ENCODE results near the gene ABCF3. TPM values are rescaled to one million over a fixed set of nuclear protein-coding genes. Genes with fewer than 3 reads are reported as not detected.

ABCF3 gene
- total RNA-seq, 3 donors from 2014 or later (not counting 1 experiment from before 2014, with no cell fraction given) = 128 to 168 (median 157) TPM

- H3K36me3 Mint-ChIP-seq = peaks cover 8% of the 10 kb centered on the region
- H3K27ac Mint-ChIP-seq = no peak overlapping the region
- Histone ChIP-seq H3K27me3 (ENCODE audit: control insufficient read depth, insufficient read depth, low read length) (no peaks in the 10 kb centered on the region), H3K4me1 (ENCODE audit: control insufficient read depth, insufficient read depth, low read length) (no peaks in the 10 kb centered on the region), H3K36me3 (ENCODE audit: control insufficient read depth, insufficient read depth, low read length) (peaks cover 15% of the 10 kb centered on the region), H3K27ac (ENCODE audit: low read length) (no peak overlapping the region), H3K4me3 (ENCODE audit: low read length) (no peak overlapping the region), H3K9me3 (ENCODE audit: control insufficient read depth, insufficient read depth, low read length) (no peaks in the 10 kb centered on the region)
- no peaks in the 10 kb centered on the region for H3K9me3 Mint-ChIP-seq
- no peak overlapping the region for H3K4me3 Mint-ChIP-seq
- H3K4me1 Mint-ChIP-seq = no peaks in the 10 kb centered on the region
- intact Hi-C loops (cut with micrococcal nuclease) = no loop called here
- no peak for ATAC-seq
- no peak for DNase-seq
- WGBS (ENCODE audit: insufficient coverage) = 94% methylated on average over 9 of the region's 9 CpGs
- no peaks in the 10 kb centered on the region for H3K27me3 Mint-ChIP-seq (ENCODE audit: low read depth in 2 of 2)
- TF ChIP-seq CTCF (IDR thresholded peaks at IDR 0.05) = no peak
These were observed 12.5 kb downstream of the ABCF3 start for GRCh38 chr3:184198509-184198908.

GRCh38 chr3:184200825-184201224 is 14.8 kb downstream of the ABCF3 start:
- Mint-ChIP-seq H3K36me3 (no peaks in the 10 kb centered on the region), H3K9me3 (no peaks in the 10 kb centered on the region), H3K27ac (no peak overlapping the region), H3K27me3 (ENCODE audit: low read depth in 2 of 2) (peaks cover 0 to 4% of the 10 kb centered on the region in 2 donors), H3K4me1 (no peaks in the 10 kb centered on the region), H3K4me3 (no peak overlapping the region)
- no peaks in the 10 kb centered on the region for H3K27me3 ChIP-seq (ENCODE audit: control insufficient read depth, insufficient read depth, low read length)
- H3K4me1 ChIP-seq (ENCODE audit: control insufficient read depth, insufficient read depth, low read length) = no peaks in the 10 kb centered on the region
- DNase-seq (no peak), ATAC-seq (no peak)
- no peaks in the 10 kb centered on the region for H3K9me3 ChIP-seq (ENCODE audit: control insufficient read depth, insufficient read depth, low read length)
- no peaks in the 10 kb centered on the region for H3K36me3 ChIP-seq (ENCODE audit: control insufficient read depth, insufficient read depth, low read length)
- H3K27ac ChIP-seq (ENCODE audit: low read length) = no peak overlapping the region
- intact Hi-C loops (cut with micrococcal nuclease) = no loop called here
- no peak for TF ChIP-seq CTCF (IDR thresholded peaks at IDR 0.05)
- H3K4me3 ChIP-seq (ENCODE audit: low read length) = no peak overlapping the region

- no peaks in the 10 kb centered on the region for H3K4me1 Mint-ChIP-seq
- no peak overlapping the region for H3K27ac Mint-ChIP-seq
- Histone ChIP-seq H3K4me3 (ENCODE audit: low read length) (no peak overlapping the region), H3K36me3 (ENCODE audit: control insufficient read depth, insufficient read depth, low read length) (no peaks in the 10 kb centered on the region), H3K27me3 (ENCODE audit: control insufficient read depth, insufficient read depth, low read length) (no peaks in the 10 kb centered on the region), H3K4me1 (ENCODE audit: control insufficient read depth, insufficient read depth, low read length) (no peaks in the 10 kb centered on the region), H3K27ac (ENCODE audit: low read length) (no peak overlapping the region), H3K9me3 (ENCODE audit: control insufficient read depth, insufficient read depth, low read length) (no peaks in the 10 kb centered on the region)
- no peak for DNase-seq
- no peak for TF ChIP-seq CTCF (IDR thresholded peaks at IDR 0.05)
- intact Hi-C loops (cut with micrococcal nuclease) = no loop called here
- no peak for ATAC-seq
- WGBS (ENCODE audit: insufficient coverage) = 90% methylated on average over 8 of the region's 8 CpGs
- no peak overlapping the region for H3K4me3 Mint-ChIP-seq
- no peaks in the 10 kb centered on the region for H3K36me3 Mint-ChIP-seq
- no peaks in the 10 kb centered on the region for H3K9me3 Mint-ChIP-seq
- peaks cover 12 to 14% of the 10 kb centered on the region in 2 donors for H3K27me3 Mint-ChIP-seq (ENCODE audit: low read depth in 2 of 2)
These were observed 17.5 kb downstream of the ABCF3 start for GRCh38 chr3:184203526-184203925.

DNA sequence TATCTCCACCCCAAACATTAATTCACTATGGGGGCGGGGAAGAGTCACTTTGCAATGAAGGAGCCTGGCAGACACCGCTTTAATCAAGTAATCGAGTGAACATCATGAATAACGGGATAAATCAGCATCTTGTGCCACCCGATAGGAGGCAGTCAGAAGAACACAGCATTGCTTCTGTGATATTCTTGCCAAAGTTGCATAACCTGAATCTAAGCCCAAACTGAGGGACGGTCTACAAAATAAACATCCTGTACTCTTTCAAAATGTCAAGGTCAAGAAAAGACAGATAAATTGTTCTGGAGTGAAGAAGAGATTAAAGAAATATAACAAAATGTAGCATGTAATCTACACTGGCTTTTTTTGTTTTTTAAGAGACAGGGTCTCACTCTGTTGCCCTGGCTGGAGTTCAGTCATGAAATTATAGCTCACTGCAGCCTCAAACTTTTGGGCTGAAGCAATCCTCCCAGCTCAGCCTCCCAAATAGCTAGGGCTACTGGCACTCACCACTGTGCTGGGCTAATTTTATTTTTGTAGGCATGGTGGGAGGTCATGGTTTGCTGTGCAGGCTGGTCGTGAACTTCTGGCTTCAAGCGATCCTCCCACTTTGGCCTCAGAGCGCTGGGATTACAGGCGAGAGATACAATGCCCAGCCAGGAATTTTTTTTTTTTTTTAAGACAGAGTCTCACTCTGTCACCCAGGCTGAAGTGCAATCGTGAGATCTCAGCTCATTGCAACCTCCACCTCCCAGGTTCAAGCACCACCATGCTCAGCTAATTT is 23.3 kb downstream of the ABCF3 start:
- H3K27ac ChIP-seq (ENCODE audit: low read length) = no peak overlapping the region
- TF ChIP-seq CTCF (IDR thresholded peaks at IDR 0.05) = no peak

More for the DNA sequence above, 23.3 kb downstream of the ABCF3 start:
- Mint-ChIP-seq H3K4me1 (no peaks in the 10 kb centered on the region), H3K27me3 (ENCODE audit: low read depth in 2 of 2) (peaks cover 12 to 14% of the 10 kb centered on the region in 2 donors), H3K36me3 (no peaks in the 10 kb centered on the region), H3K9me3 (no peaks in the 10 kb centered on the region), H3K27ac (no peak overlapping the region), H3K4me3 (no peak overlapping the region)
- no peaks in the 10 kb centered on the region for H3K9me3 ChIP-seq (ENCODE audit: control insufficient read depth, insufficient read depth, low read length)
- ATAC-seq (no peak), DNase-seq (no peak)
- H3K27me3 ChIP-seq (ENCODE audit: control insufficient read depth, insufficient read depth, low read length) = no peaks in the 10 kb centered on the region
- intact Hi-C loops (cut with micrococcal nuclease) = no loop called here
- H3K36me3 ChIP-seq (ENCODE audit: control insufficient read depth, insufficient read depth, low read length) = no peaks in the 10 kb centered on the region
- H3K4me1 ChIP-seq (ENCODE audit: control insufficient read depth, insufficient read depth, low read length) = no peaks in the 10 kb centered on the region
- 85% methylated on average over 10 of the region's 11 CpGs for WGBS (ENCODE audit: insufficient coverage)
- H3K4me3 ChIP-seq (ENCODE audit: low read length) = no peak overlapping the region
